Ascending aorta (tissue), 2 donors: ENCODE data around the gene RIBC2. TPM values are rescaled to one million over a fixed set of nuclear protein-coding genes. Genes with fewer than 3 reads are reported as not detected.

Source experiments
- DNase-seq, 2 donors: peaks; one replicate each; pipeline ENCODE4 v3.0.0-alpha.2; 2019; ENCODE audit warnings: low spot score in 2 of 2
- H3K27ac ChIP-seq, 2 donors: fragments of 200-600 bp; sonication (generic); one replicate each; pipeline ENCODE4 v1.5.1; 2016 to 2017; ENCODE audit warnings: mild to moderate bottlenecking in 1 of 2
- H3K27me3 ChIP-seq: fragments of 200-600 bp; sonication (generic); one replicate; pipeline ENCODE4 v1.5.1; 2017
- H3K36me3 ChIP-seq, 2 donors: fragments of 200-600 bp; sonication (generic); one replicate each; pipeline ENCODE4 v1.5.1; 2016
- H3K4me1 ChIP-seq, 2 donors: fragments of 200-600 bp; sonication (generic); one replicate each; pipeline ENCODE4 v1.5.1; 2016 to 2017; ENCODE audit warnings: mild to moderate bottlenecking in 1 of 2
- H3K4me3 ChIP-seq, 2 donors: fragments of 200-600 bp; sonication (generic); one replicate each; pipeline ENCODE4 v1.5.1; 2016 to 2017; ENCODE audit warnings: mild to moderate bottlenecking in 1 of 2
- H3K9me3 ChIP-seq, 2 donors: fragments of 200-600 bp; sonication (generic); one replicate each; pipeline ENCODE4 v1.5.1; 2016
- intact Hi-C: fragments of 100-400 bp; cut with DNase I; formaldehyde crosslinking; loops from one replicate; pipeline ENCODE4 v1.15.1; 2023
- total RNA-seq: library from RNA; depleted of rRNA; stranded (reverse); fragments of >200 nt; gene quantifications from one replicate; pipeline ENCODE4 v1.1.0, GENCODE V29; 2016
- TF ChIP-seq, protein P1 (sequence below), 3 experiments: fragments of 200-600 bp in 2 of 3; fragments of 450-650 bp in 1 of 3; sonication (generic) in 2 of 3; IDR thresholded peaks; one replicate each; pipeline ENCODE4 v1.5.1; 2016 to 2019; ENCODE audit warnings: antibody characterized with exemption in 3 of 3, mild to moderate bottlenecking in 1 of 3, moderate library complexity in 1 of 3

The RIBC2 gene
- total RNA-seq, 1 donor from 2014 or later: not detected

DNA sequence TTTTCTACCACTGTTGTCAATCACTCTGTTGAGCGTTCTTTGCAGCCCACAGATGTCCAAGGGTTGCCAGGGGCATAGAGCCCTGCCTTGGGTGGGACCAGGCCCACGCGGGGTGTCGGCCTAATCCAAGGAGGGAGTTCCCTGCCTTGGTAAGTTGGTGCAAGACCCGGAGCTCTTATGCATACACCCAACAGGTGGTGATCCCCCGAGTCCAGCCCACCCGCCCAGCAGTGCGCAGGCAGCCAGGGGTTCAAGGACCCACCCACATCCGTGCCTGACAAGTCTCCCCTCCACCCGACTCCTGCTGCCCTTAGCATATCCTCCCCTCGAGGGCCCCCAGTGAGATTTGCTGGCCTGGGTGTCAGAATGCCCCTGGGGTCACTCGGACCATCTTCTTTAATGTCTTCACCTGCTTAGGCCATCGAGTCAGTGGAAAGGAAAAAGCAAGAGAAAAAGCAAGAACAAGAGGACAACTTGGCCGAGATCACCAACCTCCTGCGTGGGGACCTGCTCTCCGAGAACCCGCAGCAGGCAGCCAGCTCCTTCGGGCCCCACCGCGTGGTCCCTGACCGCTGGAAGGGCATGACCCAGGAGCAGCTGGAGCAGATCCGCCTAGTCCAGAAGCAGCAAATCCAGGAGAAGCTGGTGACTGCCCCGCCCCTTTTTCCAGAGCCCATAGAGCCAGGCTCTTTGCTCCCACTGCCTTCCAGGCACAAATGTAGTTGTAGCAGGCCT, 12.2 kb downstream of the RIBC2 start:
- no peaks in the 10 kb centered on the region for H3K4me1 ChIP-seq
- H3K36me3 ChIP-seq: no peaks in the 10 kb centered on the region
- no peaks in the 10 kb centered on the region for H3K27me3 ChIP-seq
- DNase-seq: peak in 1 of 2 donors; percentile 55
- H3K27ac ChIP-seq: no peak overlapping the region
- H3K9me3 ChIP-seq: no peaks in the 10 kb centered on the region
- TF ChIP-seq, protein P1, sequence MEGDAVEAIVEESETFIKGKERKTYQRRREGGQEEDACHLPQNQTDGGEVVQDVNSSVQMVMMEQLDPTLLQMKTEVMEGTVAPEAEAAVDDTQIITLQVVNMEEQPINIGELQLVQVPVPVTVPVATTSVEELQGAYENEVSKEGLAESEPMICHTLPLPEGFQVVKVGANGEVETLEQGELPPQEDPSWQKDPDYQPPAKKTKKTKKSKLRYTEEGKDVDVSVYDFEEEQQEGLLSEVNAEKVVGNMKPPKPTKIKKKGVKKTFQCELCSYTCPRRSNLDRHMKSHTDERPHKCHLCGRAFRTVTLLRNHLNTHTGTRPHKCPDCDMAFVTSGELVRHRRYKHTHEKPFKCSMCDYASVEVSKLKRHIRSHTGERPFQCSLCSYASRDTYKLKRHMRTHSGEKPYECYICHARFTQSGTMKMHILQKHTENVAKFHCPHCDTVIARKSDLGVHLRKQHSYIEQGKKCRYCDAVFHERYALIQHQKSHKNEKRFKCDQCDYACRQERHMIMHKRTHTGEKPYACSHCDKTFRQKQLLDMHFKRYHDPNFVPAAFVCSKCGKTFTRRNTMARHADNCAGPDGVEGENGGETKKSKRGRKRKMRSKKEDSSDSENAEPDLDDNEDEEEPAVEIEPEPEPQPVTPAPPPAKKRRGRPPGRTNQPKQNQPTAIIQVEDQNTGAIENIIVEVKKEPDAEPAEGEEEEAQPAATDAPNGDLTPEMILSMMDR (IDR thresholded peaks at IDR 0.05): no peak
- no peak overlapping the region for H3K4me3 ChIP-seq
- intact Hi-C loops: no loop called here

DNA sequence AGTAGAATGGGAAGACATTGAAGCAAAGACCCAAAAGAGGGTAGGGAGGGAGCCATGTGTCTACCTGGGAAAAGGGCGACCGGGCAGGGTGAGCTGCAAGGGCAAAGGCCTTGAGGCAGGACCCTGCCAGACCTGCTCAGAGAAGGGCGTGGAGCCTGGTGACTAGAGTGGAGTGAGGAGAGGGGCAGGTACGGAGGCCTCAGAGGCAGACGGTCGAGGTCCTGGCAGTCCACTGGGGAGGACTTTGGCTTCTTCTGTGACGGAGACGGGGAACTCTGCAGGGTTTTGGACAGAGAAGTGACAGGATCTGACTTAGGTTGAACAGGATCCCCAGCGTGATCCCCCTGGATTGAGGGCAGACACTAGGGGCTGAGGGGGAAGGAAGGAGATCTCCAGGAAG, 12.9 kb downstream of the RIBC2 start:
- DNase-seq: peak in 1 of 2 donors; percentile 53
- intact Hi-C loops: no loop called here
- H3K27ac ChIP-seq: no peak overlapping the region
- H3K36me3 ChIP-seq: no peaks in the 10 kb centered on the region
- H3K27me3 ChIP-seq: no peaks in the 10 kb centered on the region
- no peak overlapping the region for H3K4me3 ChIP-seq
- H3K9me3 ChIP-seq: no peaks in the 10 kb centered on the region
- no peaks in the 10 kb centered on the region for H3K4me1 ChIP-seq
- TF ChIP-seq, protein P1 (IDR thresholded peaks at IDR 0.05): no peak

GRCh38 chr22:45427114-45427513, 13.6 kb downstream of the RIBC2 start:
- intact Hi-C loops: no loop called here
- TF ChIP-seq, protein P1 (IDR thresholded peaks at IDR 0.05): no peak
- no peaks in the 10 kb centered on the region for H3K4me1 ChIP-seq
- no peaks in the 10 kb centered on the region for H3K36me3 ChIP-seq
- H3K27me3 ChIP-seq: no peaks in the 10 kb centered on the region
- no peak overlapping the region for H3K4me3 ChIP-seq
- peak in 1 of 2 donors; percentile 15 for DNase-seq
- H3K27ac ChIP-seq: no peak overlapping the region
- no peaks in the 10 kb centered on the region for H3K9me3 ChIP-seq

GRCh38 chr22:45428391-45429385, 15.2 kb downstream of the RIBC2 start:
- no peak overlapping the region for H3K27ac ChIP-seq
- H3K27me3 ChIP-seq: no peaks in the 10 kb centered on the region
- H3K4me1 ChIP-seq: no peaks in the 10 kb centered on the region
- intact Hi-C loops: no loop called here
- H3K4me3 ChIP-seq: no peak overlapping the region
- peak in 1 of 2 donors; percentile 54 for DNase-seq
- H3K9me3 ChIP-seq: no peaks in the 10 kb centered on the region
- TF ChIP-seq, protein P1 (IDR thresholded peaks at IDR 0.05): no peak
- no peaks in the 10 kb centered on the region for H3K36me3 ChIP-seq

- H3K4me3 ChIP-seq: no peak overlapping the region
- H3K9me3 ChIP-seq: no peaks in the 10 kb centered on the region
- no peak overlapping the region for H3K27ac ChIP-seq
- no peaks in the 10 kb centered on the region for H3K36me3 ChIP-seq
- H3K27me3 ChIP-seq: no peaks in the 10 kb centered on the region
- no peaks in the 10 kb centered on the region for H3K4me1 ChIP-seq
- intact Hi-C loops: no loop called here
- DNase-seq: peak in 1 of 2 donors; percentile 59
- TF ChIP-seq, protein P1 (IDR thresholded peaks at IDR 0.05): no peak
These were observed 15.9 kb downstream of the RIBC2 start for GRCh38 chr22:45429424-45429823.
